Upper lobe of left lung (tissue), 4 donors: ENCODE measurements around the gene RAX.

Experiments used
- CTCF ChIP-seq, 6 experiments: fragments of 450-650 bp in 4 of 6; fragments of 200-600 bp in 2 of 6; sonication (generic) in 2 of 6; IDR thresholded peaks; one replicate each; pipeline ENCODE4 v1.5.1; 2016 to 2019; ENCODE audit warnings: antibody characterized with exemption in 6 of 6
- EP300 ChIP-seq, 4 donors: sonication (generic); formaldehyde crosslinking; IDR thresholded peaks; one replicate each; pipeline ENCODE4 v1.5.1; 2017; ENCODE audit warnings: antibody characterized with exemption in 4 of 4, control low read depth in 2 of 4
- POLR2A ChIP-seq, 4 donors: fragments of 450-650 bp; IDR thresholded peaks; one replicate each; pipeline ENCODE4 v1.5.1; 2016 to 2017; ENCODE audit warnings: antibody characterized with exemption in 4 of 4, mild to moderate bottlenecking in 2 of 4

- TF ChIP-seq CTCF (IDR thresholded peaks at IDR 0.05) (no peak), POLR2A (IDR thresholded peaks at IDR 0.05) (no peak), EP300 (IDR thresholded peaks at IDR 0.05) (no peak)
These were observed at the start of gene RAX for GRCh38 chr18:59272891-59273758.
